BLaER1 (cell line): ENCODE measurements around the gene NT5C2.

Experiments
- H3K27ac ChIP-seq: shearing (Covaris generic); formaldehyde crosslinking; 2 replicates; pipeline ENCODE4 v1.8.1; 2022
- H3K27me3 ChIP-seq: shearing (Covaris generic); formaldehyde crosslinking; 2 replicates; pipeline ENCODE4 v1.8.1; 2022
- H3K36me3 ChIP-seq: shearing (Covaris generic); formaldehyde crosslinking; 2 replicates; pipeline ENCODE4 v1.8.1; 2022
- H3K4me1 ChIP-seq: shearing (Covaris generic); formaldehyde crosslinking; 2 replicates; pipeline ENCODE4 v1.8.1; 2022
- H3K4me2 ChIP-seq: shearing (Covaris generic); formaldehyde crosslinking; 2 replicates; pipeline ENCODE4 v1.8.1; 2022
- H3K4me3 ChIP-seq: shearing (Covaris generic); formaldehyde crosslinking; 2 replicates; pipeline ENCODE4 v1.8.1; 2022
- H3K9ac ChIP-seq: shearing (Covaris generic); formaldehyde crosslinking; 2 replicates; pipeline ENCODE4 v1.8.1; 2022
- H3K9me3 ChIP-seq: shearing (Covaris generic); formaldehyde crosslinking; 2 replicates; pipeline ENCODE4 v1.8.1; 2022
- H4K20me1 ChIP-seq: shearing (Covaris generic); formaldehyde crosslinking; 2 replicates; pipeline ENCODE4 v1.8.1; 2022
- Cebpa-rat ChIP-seq: shearing (Covaris generic); IDR thresholded peaks from 2 replicates; pipeline ENCODE4 v1.8.1; 2022

Gene NT5C2

DNA sequence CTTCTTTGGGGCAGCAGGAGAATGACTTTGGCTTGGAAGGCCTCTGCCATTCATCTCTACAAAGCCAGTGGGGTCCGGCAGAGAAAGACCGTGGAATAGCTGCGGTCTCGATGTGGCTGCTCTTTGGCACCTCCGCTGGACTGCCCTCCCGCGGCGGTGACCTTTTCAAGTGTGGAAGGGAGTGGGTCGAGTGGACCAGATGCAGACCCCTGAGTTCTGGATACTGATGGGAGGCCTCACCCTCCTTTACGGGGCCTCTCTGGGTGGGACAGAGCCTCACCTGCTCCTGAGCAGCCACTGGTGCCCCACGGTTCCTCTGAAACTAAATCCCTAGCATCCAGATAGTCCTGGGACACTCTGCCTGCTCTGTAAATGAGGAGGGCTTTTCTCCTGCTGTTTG is 113.1 kb downstream of the NT5C2 start:
- Histone ChIP-seq H3K9me3 (no peaks in the 10 kb centered on the region), H3K4me2 (no peak overlapping the region), H3K4me3 (no peak overlapping the region), H3K27ac (no peak overlapping the region), H4K20me1 (0 out of 2 replicates have a peak, but pooled peaks cover 9% of the 10 kb centered on the region), H3K36me3 (peaks cover 47% of the 10 kb centered on the region), H3K27me3 (no peaks in the 10 kb centered on the region), H3K4me1 (no peaks in the 10 kb centered on the region), H3K9ac (no peak overlapping the region)
- TF ChIP-seq Cebpa-rat: no peak

DNA sequence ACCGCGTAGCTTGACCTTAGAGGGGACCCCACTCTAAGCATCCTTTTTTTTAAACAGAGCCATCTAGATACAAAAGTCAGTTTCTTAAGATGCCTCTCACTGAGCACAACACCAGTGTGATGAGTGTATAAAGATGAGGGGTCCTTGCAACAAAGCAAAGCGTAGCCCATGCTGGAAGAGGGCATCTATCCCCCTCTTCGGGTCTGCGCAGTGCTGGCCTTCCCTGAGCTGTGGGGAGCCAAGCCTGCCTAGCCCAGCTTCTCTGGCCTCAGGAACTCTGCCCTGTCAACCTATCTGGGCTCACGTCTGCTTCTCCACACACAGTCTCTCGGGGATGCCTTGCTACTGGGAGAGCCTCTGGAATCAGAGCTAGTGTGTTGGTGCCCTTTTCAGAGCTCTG is 114.0 kb downstream of the NT5C2 start:
- Histone ChIP-seq H3K9ac (no peak overlapping the region), H3K9me3 (no peaks in the 10 kb centered on the region), H3K27ac (no peak overlapping the region), H3K36me3 (peaks cover 38% of the 10 kb centered on the region), H3K4me2 (no peak overlapping the region), H3K27me3 (no peaks in the 10 kb centered on the region), H3K4me1 (no peaks in the 10 kb centered on the region), H4K20me1 (0 out of 2 replicates have a peak, but pooled peaks cover 9% of the 10 kb centered on the region), H3K4me3 (no peak overlapping the region)
- TF ChIP-seq Cebpa-rat: no peak

GRCh38 chr10:103078676-103079075 is 114.4 kb downstream of the NT5C2 start:
- no peak for TF ChIP-seq Cebpa-rat
- no peaks in the 10 kb centered on the region for H3K27me3 ChIP-seq
- H3K4me2 ChIP-seq: no peak overlapping the region
- H3K9ac ChIP-seq: no peak overlapping the region
- no peak overlapping the region for H3K4me3 ChIP-seq
- no peak overlapping the region for H3K27ac ChIP-seq
- H4K20me1 ChIP-seq: 0 out of 2 replicates have a peak, but pooled peaks cover 9% of the 10 kb centered on the region
- H3K9me3 ChIP-seq: no peaks in the 10 kb centered on the region
- H3K36me3 ChIP-seq: peaks cover 34% of the 10 kb centered on the region
- no peaks in the 10 kb centered on the region for H3K4me1 ChIP-seq

DNA sequence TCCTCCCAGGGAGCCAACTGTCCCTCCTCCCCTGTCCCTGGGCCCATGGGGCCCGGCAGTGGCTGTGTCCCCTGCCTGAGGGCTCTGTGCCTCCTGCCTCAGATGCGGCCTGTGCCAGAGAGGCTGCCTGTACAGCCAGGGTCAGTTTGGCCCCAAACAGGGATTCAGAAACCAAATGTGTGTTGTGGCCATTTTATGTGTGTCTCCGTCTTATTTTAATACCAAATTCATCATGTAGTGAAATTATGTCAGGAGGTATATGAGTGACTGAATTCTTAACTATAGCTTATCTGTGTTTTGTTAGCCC is 114.8 kb downstream of the NT5C2 start:
- no peaks in the 10 kb centered on the region for H3K27me3 ChIP-seq
- H3K4me3 ChIP-seq: no peak overlapping the region
- H3K9ac ChIP-seq: no peak overlapping the region
- no peak overlapping the region for H3K27ac ChIP-seq
- no peaks in the 10 kb centered on the region for H3K4me1 ChIP-seq
- TF ChIP-seq Cebpa-rat: no peak
- no peak overlapping the region for H3K4me2 ChIP-seq
- H3K9me3 ChIP-seq: no peaks in the 10 kb centered on the region
- H3K36me3 ChIP-seq: peaks cover 30% of the 10 kb centered on the region
- 0 out of 2 replicates have a peak, but pooled peaks cover 9% of the 10 kb centered on the region for H4K20me1 ChIP-seq

GRCh38 chr10:103077491-103078308 is 115.4 kb downstream of the NT5C2 start:
- Histone ChIP-seq H3K36me3 (peaks cover 26% of the 10 kb centered on the region; the same call in 1 of the 2 replicates), H3K9me3 (no peaks in the 10 kb centered on the region), H4K20me1 (0 out of 2 replicates have a peak, but pooled peaks cover 6% of the 10 kb centered on the region), H3K4me3 (no peak overlapping the region), H3K9ac (no peak overlapping the region), H3K27me3 (no peaks in the 10 kb centered on the region), H3K4me2 (no peak overlapping the region), H3K27ac (no peak overlapping the region), H3K4me1 (no peaks in the 10 kb centered on the region)
- TF ChIP-seq Cebpa-rat: no peak

DNA sequence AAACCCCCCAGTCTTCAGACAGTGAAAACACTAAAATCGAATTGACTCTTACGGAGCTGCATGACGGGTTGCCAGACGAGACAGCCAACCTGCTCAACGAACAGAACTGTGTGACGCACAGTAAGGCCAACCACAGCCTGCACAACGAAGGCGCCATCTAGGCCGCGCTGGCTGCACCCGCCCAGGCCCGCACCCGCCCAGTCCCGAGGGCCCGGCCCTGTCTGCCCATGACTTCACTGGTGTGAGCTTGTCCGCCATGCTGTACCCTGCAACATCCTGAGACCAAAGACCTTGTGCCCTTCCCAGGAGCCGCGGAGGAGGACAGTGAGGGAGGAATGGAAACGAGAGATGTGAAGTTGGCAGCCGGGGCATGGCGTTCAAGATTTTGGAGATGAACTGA is 116.1 kb downstream of the NT5C2 start:
- Histone ChIP-seq H3K9me3 (no peaks in the 10 kb centered on the region), H4K20me1 (0 out of 2 replicates have a peak, but pooled peaks cover 4% of the 10 kb centered on the region), H3K4me2 (no peak overlapping the region), H3K4me3 (no peak overlapping the region), H3K9ac (no peak overlapping the region), H3K27me3 (no peaks in the 10 kb centered on the region), H3K27ac (no peak overlapping the region), H3K4me1 (peaks cover under 1% of the 10 kb centered on the region; the same call in 1 of the 2 replicates), H3K36me3 (peaks cover 28% of the 10 kb centered on the region; the same call in 1 of the 2 replicates)
- no peak for TF ChIP-seq Cebpa-rat

- no peak overlapping the region for H3K9ac ChIP-seq
- H3K27ac ChIP-seq: no peak overlapping the region
- no peak for TF ChIP-seq Cebpa-rat
- H3K4me2 ChIP-seq: no peak overlapping the region
- H3K27me3 ChIP-seq: no peaks in the 10 kb centered on the region
- peaks cover 27% of the 10 kb centered on the region; the same call in 1 of the 2 replicates for H3K36me3 ChIP-seq
- peaks cover 39% of the 10 kb centered on the region for H3K4me1 ChIP-seq
- H3K9me3 ChIP-seq: no peaks in the 10 kb centered on the region
- no peak overlapping the region for H3K4me3 ChIP-seq
- H4K20me1 ChIP-seq: no peaks in the 10 kb centered on the region
These were observed 120.2 kb downstream of the NT5C2 start for GRCh38 chr10:103072891-103073290.

DNA sequence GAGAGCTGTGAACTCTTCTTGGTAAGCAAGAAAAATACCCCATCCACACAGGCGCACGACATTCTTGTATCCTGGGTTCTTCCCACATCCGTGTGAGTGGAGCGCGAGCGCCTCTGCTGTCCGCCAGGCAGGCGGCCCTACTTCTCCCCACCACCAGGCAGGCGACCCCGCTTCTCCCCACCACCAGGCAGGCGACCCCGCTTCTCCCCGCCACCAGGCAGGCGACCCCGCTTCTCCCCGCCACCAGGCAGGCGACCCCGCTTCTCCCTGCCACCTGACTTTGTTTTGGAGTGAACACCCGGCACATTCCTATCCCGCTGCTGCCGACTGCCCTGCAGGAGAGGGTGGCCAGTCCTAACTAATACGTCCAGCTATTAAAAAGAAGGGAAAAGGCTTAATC is 120.8 kb downstream of the NT5C2 start:
- Histone ChIP-seq H3K27ac (no peak overlapping the region), H3K36me3 (peaks cover 21% of the 10 kb centered on the region; the same call in 1 of the 2 replicates), H3K4me1 (peaks cover 39% of the 10 kb centered on the region), H3K27me3 (no peaks in the 10 kb centered on the region), H3K4me3 (no peak overlapping the region), H3K9ac (no peak overlapping the region), H3K9me3 (no peaks in the 10 kb centered on the region), H3K4me2 (no peak overlapping the region), H4K20me1 (no peaks in the 10 kb centered on the region)
- no peak for TF ChIP-seq Cebpa-rat

- peak overlapping the region; percentile 13; the same call in 1 of the 2 replicates for H3K4me3 ChIP-seq
- no peaks in the 10 kb centered on the region for H3K27me3 ChIP-seq
- H3K9me3 ChIP-seq: no peaks in the 10 kb centered on the region
- peaks cover 55% of the 10 kb centered on the region for H3K4me1 ChIP-seq
- H4K20me1 ChIP-seq: no peaks in the 10 kb centered on the region
- peaks cover 7% of the 10 kb centered on the region; the same call in 1 of the 2 replicates for H3K36me3 ChIP-seq
- TF ChIP-seq Cebpa-rat: no peak
- peak overlapping the region; percentile 81 for H3K4me2 ChIP-seq
- H3K27ac ChIP-seq: peak overlapping the region; percentile 67
- peak overlapping the region; percentile 46; the same call in 1 of the 2 replicates for H3K9ac ChIP-seq
These were observed 123.4 kb downstream of the NT5C2 start for GRCh38 chr10:103069453-103070331.

DNA sequence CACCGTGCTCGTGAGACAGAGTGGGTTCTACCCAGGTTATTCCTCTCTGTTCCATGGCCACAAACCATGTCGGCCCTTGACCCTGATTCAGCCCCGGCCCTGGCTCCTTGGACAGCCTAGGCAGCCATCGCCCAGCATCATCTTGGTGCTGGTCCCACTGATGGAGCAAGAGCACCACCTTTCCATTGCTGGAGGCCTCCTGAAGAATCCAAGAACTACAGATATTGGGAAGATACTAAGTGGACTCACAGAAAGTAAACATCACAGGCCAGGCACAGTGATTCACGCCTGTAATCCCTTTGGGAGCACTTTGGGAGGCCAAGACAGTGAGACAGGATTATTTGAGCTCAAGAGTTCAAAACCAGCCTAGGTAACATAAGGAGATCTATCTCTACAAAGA is 125.1 kb downstream of the NT5C2 start:
- Histone ChIP-seq H3K9ac (no peak overlapping the region), H3K36me3 (peaks cover 7% of the 10 kb centered on the region; the same call in 1 of the 2 replicates), H3K4me1 (peaks cover 55% of the 10 kb centered on the region), H3K4me3 (no peak overlapping the region), H3K9me3 (no peaks in the 10 kb centered on the region), H3K27ac (no peak overlapping the region), H3K27me3 (no peaks in the 10 kb centered on the region), H3K4me2 (no peak overlapping the region), H4K20me1 (no peaks in the 10 kb centered on the region)
- TF ChIP-seq Cebpa-rat: no peak
